NCI-H1930 (cell line): Measurements from ENCODE around the gene EHHADH.

Source experiments
- DNase-seq, 2 experiments: peaks; one replicate each; lab custom pipeline; 2025; lab: John Stamatoyannopoulos, UW

The EHHADH gene

DNA sequence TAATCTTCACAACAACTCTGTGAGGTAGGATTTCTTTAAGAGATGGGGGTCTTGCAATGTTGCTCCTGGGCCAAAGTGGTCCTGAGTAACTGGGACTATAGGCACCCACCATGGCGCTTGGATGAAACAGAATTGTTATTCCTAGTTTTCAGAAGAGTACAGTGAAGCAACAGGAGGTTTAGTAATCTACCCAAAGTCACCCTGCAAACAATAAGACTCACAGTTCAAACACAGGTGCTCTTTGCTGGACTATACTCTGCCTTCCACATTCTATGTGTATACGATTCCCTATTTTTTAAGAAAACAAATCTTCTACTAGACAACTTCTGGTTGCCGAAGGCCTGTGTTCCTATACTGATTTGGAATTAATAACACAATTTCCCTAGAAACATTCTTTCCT lies 109.1 kb downstream of the EHHADH start:
- no peak for DNase-seq
